ENCODE measurements around the gene SMIM21. TPM values are rescaled to one million over a fixed set of nuclear protein-coding genes. Genes with fewer than 3 reads are reported as not detected.

Gene SMIM21
- total RNA-seq, 8 experiments from 2014 or later: 0.08 to 0.33 (median 0.10) TPM; not detected in 4

DNA sequence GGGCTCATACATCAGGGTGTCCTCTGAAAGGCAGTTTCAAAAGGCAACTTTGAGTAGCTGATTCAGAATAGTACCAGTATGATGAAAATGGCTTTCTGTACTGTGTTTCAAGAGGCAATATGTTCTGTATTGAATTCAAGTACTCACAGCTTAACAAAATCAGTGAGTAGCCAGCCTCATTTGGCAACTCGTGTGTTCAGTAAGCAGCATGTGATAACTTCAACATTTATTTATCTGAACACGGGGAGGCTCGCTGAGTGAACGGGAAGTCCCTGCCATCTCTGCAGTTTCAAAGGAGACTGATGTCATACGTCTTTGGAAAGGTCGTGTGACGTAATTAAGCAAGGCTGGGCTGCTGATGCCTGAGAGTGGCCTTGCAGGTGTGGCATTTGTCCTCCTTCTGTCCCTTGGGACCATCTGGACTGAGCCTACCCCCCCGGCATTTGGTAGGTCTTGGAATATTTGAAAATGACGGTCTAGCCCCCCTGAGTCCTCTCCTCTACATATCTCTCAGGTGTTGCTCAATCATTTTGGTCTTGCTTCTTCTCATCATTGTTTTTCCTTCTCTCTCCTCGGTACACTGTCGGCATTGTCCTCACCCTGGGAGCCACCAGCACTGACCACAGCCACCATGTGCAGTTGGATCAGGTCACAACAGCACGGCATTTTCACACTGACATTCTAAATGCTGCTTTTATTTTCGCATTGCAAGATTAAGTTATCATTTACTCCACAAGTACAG, 62.8 kb downstream of the SMIM21 start:
- no peak overlapping the region for H3K27ac ChIP-seq
- in situ Hi-C loops (cut with MboI; ENCODE audit: low pct_unique_long_range_greater_than_20kb in 2 of 9, low sequenced_read_pairs in 9 of 9, unreplicated experiment in 9 of 9): no loop called here
- 46 to 100% (median 73%) methylated on average over 1 to 10 of the region's 13 CpGs; no CpG with 5 or more reads in 1 of the 10 experiments for WGBS, 10 experiments

DNA sequence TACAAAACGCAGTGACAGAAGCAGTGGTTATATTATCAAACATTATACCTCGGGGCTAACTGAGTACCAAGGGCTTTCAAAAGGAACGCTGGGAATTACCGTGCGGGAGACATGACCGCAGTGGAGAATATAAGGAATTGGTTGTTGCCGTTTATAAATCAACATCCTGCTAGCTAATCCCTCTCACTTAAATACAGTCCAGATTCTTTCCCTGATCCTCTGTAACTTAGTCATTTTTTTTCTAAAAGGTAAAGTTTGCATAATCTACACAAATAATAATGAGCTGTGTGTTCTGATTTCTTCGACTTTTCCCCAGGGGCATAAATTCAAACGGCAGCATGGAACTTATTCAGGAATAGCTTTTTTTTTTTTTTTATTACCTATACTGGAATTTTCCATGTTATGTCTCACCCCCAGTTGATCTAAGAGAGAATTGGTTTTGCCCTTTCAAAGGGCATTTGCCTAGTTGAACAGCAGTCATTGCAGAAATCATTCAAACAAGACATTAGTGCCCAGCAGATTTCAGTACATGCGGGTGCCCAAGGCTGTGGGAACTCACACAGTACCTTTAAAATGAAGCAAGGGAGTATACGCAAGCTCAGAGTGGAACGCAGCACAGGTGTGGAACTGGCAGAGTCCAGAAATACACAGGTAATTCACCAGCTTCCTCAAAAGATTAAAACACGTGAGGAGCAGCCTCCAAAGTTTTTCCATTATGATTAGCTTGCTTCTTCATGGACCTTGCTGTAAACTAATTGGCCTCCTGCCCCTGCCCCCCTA, 63.9 kb downstream of the SMIM21 start:
- 30 to 94% (median 90%) methylated on average over 2 to 12 of the region's 13 CpGs for WGBS, 10 experiments
- Histone ChIP-seq H3K4me3 (no peak overlapping the region), H3K4me1 (replicated peaks in 1 of 2) (peaks cover 16 to 18% of the 10 kb centered on the region in 2 donors), H3K27ac (no peak overlapping the region)
- in situ Hi-C loops (cut with MboI; ENCODE audit: low pct_unique_long_range_greater_than_20kb in 2 of 9, low sequenced_read_pairs in 9 of 9, unreplicated experiment in 9 of 9): no loop called here
- ATAC-seq (replicated peaks in 6 of 8): no peak

More for the DNA sequence above, 62.8 kb downstream of the SMIM21 start:
- Histone ChIP-seq H3K4me3 (no peak overlapping the region), H3K4me1 (replicated peaks in 1 of 2) (peaks cover 19 to 23% of the 10 kb centered on the region in 2 donors)
- peak in 5 of 8 experiments; percentile 80 to 91 (median 88) for ATAC-seq (replicated peaks in 6 of 8)

DNA sequence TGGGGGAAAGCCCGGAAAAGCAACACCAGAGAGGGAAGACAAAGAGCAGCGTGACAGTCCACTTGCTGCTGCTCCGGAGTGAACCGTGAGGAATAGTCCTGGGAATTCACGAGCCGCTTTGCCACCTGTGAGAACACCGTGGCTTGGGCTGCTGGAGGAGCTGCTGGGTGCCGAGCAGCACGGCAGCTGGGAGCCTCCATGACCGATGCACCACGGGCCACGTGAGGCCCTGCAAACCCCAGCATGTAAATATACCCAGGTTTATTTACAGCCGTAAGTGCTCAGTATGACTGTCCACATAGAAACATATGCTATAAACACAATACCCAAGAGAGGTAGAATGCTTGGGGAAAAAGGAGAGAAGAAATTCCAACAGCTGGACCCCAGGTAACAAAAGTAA, 65.1 kb downstream of the SMIM21 start:
- no peak overlapping the region for H3K27ac ChIP-seq
- peaks cover 16 to 18% of the 10 kb centered on the region in 2 donors for H3K4me1 ChIP-seq (replicated peaks in 1 of 2)
- H3K4me3 ChIP-seq: no peak overlapping the region
- in situ Hi-C loops (cut with MboI; ENCODE audit: low pct_unique_long_range_greater_than_20kb in 2 of 9, low sequenced_read_pairs in 9 of 9, unreplicated experiment in 9 of 9): no loop called here
- WGBS, 10 experiments: 76 to 100% (median 94%) methylated on average over 1 to 11 of the region's 13 CpGs; no CpG with 5 or more reads in 3 of the 10 experiments
- peak in 1 of 8 experiments; percentile 57 for ATAC-seq (replicated peaks in 6 of 8)

DNA sequence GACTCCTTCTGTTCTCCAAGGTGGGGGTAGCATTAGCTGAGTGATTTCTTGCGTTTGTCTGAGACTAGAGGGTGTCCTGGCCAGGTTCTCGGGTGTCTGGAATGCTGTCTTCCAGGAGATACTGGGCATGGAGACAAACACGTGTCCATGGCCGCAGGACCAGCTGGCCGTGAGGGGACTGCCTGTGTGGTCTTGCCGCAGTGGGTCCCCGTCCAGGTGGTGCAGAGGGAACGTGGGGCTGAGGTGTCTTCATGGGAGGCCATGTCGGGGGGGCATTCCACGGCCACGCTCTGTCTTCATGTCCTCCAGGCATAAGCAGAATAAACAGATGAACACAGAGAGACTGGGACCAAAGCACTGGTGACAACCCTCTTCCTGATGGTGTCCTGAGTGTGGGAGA, 66.6 kb downstream of the SMIM21 start:
- in situ Hi-C loops (cut with MboI; ENCODE audit: low pct_unique_long_range_greater_than_20kb in 2 of 9, low sequenced_read_pairs in 9 of 9, unreplicated experiment in 9 of 9): no loop called here
- WGBS, 10 experiments: 81 to 100% methylated on average over 2 to 3 of the region's 11 CpGs; no CpG with 5 or more reads in 8 of the 10 experiments
- Histone ChIP-seq H3K4me3 (no peak overlapping the region), H3K27ac (no peak overlapping the region), H3K4me1 (replicated peaks in 1 of 2) (peaks cover 16 to 18% of the 10 kb centered on the region in 2 donors)
- ATAC-seq (replicated peaks in 6 of 8): no peak

DNA sequence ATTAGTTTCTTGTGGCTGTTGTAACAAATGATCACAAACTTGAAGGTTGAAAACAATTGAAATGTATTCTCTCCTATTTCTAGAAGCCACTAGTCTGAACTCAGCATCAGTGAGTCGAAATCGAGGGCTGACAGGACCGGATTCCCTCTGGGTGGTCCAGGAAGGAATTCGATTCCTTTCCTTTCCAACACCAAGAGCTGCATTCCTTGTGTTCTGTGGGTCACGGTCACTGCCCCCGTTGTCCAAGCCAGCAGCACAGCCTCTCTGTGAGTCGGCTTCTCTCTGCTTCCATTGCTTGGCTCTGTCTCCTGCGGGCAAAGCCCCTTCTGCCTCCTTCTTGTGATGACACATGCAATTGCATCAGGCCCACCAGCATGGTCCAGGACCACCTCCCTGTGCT, 67.3 kb downstream of the SMIM21 start:
- no peak for ATAC-seq (replicated peaks in 6 of 8)
- in situ Hi-C loops (cut with MboI; ENCODE audit: low pct_unique_long_range_greater_than_20kb in 2 of 9, low sequenced_read_pairs in 9 of 9, unreplicated experiment in 9 of 9): no loop called here
- Histone ChIP-seq H3K27ac (no peak overlapping the region), H3K4me3 (no peak overlapping the region), H3K4me1 (replicated peaks in 1 of 2) (peaks cover 12 to 15% of the 10 kb centered on the region in 2 donors)
- 60 to 93% (median 76%) methylated on average over 1 to 7 of the region's 8 CpGs; no CpG with 5 or more reads in 2 of the 10 experiments for WGBS, 10 experiments

Other genes with a start within 250 kb of the SMIM21 start
- 10 to 100 TPM in 7 of 8 experiments, 1 to 10 TPM in 1; 9.0 to 41.9 (median 25.4) TPM for gene PTGR3, start 218.6 kb downstream of the SMIM21 start, total RNA-seq
- gene TSHZ1, start 216.9 kb downstream of the SMIM21 start, total RNA-seq: 100 to 1,000 TPM in 2 of 8 experiments, 10 to 100 TPM in 5, 1 to 10 TPM in 1; 6.5 to 106 (median 53.4) TPM

Data from motor neuron (in vitro differentiated cells).